Hematopoietic multipotent progenitor cell treated with erythropoietin and hydrocortisone succinate and interleukin-3 and kit ligand, for 4 days (in vitro differentiated cells): ENCODE measurements around the gene SEMA4D.
"Not testable (repeated sequence)": the region's sequence is repeated elsewhere in the genome, so short reads cannot be mapped to it uniquely, and the experiment has no call there.

ENCODE experiments used
- DNase-seq: peaks from one replicate; pipeline ENCODE4 v3.0.0-alpha.2; 2015

Gene SEMA4D

GRCh38 chr9:89480372-89480771, 17.5 kb downstream of the SEMA4D start:
- DNase-seq, result not testable (repeated sequence)

- not testable (repeated sequence) for DNase-seq
Observed at GRCh38 chr9:89479669-89480011, 18.3 kb downstream of the SEMA4D start.

- DNase-seq, result no peak
Observed at GRCh38 chr9:89478821-89479668, 18.9 kb downstream of the SEMA4D start.

GRCh38 chr9:89477811-89478630, 19.9 kb downstream of the SEMA4D start:
- DNase-seq, result peak; percentile 96

- DNase-seq, result peak; percentile 54
Observed at GRCh38 chr9:89477384-89477783, 20.5 kb downstream of the SEMA4D start.

GRCh38 chr9:89476546-89476945, 21.4 kb downstream of the SEMA4D start:
- no peak for DNase-seq

GRCh38 chr9:89475891-89476440, 21.9 kb downstream of the SEMA4D start:
- no peak for DNase-seq

- no peak for DNase-seq
Observed at GRCh38 chr9:89474939-89475338, 23.0 kb downstream of the SEMA4D start.

GRCh38 chr9:89473762-89474469, 24.0 kb downstream of the SEMA4D start:
- DNase-seq, result no peak

GRCh38 chr9:89471796-89472320, 26.1 kb downstream of the SEMA4D start:
- DNase-seq, result not testable (repeated sequence)

- no peak for DNase-seq
Observed at GRCh38 chr9:89471390-89471789, 26.5 kb downstream of the SEMA4D start.

- DNase-seq, result no peak
Observed at GRCh38 chr9:89470224-89470839, 27.6 kb downstream of the SEMA4D start.

- DNase-seq, result no peak
Observed at GRCh38 chr9:89469003-89469402, 28.9 kb downstream of the SEMA4D start.

- no peak for DNase-seq
Observed at GRCh38 chr9:89468281-89468960, 29.5 kb downstream of the SEMA4D start.

GRCh38 chr9:89467278-89467625, 30.7 kb downstream of the SEMA4D start:
- no peak for DNase-seq

- no peak for DNase-seq
Observed at GRCh38 chr9:89466451-89467277, 31.2 kb downstream of the SEMA4D start.

GRCh38 chr9:89465726-89466308, 32.1 kb downstream of the SEMA4D start:
- no peak for DNase-seq

GRCh38 chr9:89465001-89465451, 32.9 kb downstream of the SEMA4D start:
- no peak for DNase-seq

- peak; percentile 57 for DNase-seq
Observed at GRCh38 chr9:89464300-89464901, 33.5 kb downstream of the SEMA4D start.
